Smooth muscle cell (in vitro differentiated cells): ENCODE results near the gene DLK1. TPM values are rescaled to one million over a fixed set of nuclear protein-coding genes. Genes with fewer than 3 reads are reported as not detected.

ENCODE experiments used
- DNase-seq: peaks from one replicate; lab custom pipeline; 2025; ENCODE audit not compliant: unreplicated experiment; lab: John Stamatoyannopoulos, UW
- H2AFZ ChIP-seq: fragments of 200-600 bp; sonication (generic); 2 replicates; pipeline ENCODE4 v1.6.0; 2016; ENCODE audit warnings: antibody characterized with exemption, low read depth, mild to moderate bottlenecking
- H3F3A ChIP-seq: fragments of 200-600 bp; sonication (generic); 2 replicates; pipeline ENCODE4 v1.6.0; 2017; ENCODE audit warnings: antibody characterized with exemption, low read depth
- H3K27ac ChIP-seq: fragments of 200-600 bp; sonication (generic); 2 replicates; pipeline ENCODE4 v1.5.1; 2016; ENCODE audit warnings: low read depth, mild to moderate bottlenecking
- H3K27me3 ChIP-seq: fragments of 200-600 bp; sonication (generic); 2 replicates; pipeline ENCODE4 v1.6.1; 2016; ENCODE audit warnings: low read depth, mild to moderate bottlenecking
- H3K36me3 ChIP-seq: fragments of 200-600 bp; sonication (generic); 2 replicates; pipeline ENCODE4 v1.5.1; 2016; ENCODE audit warnings: low read depth
- H3K4me1 ChIP-seq: fragments of 200-600 bp; sonication (generic); 2 replicates; pipeline ENCODE4 v1.5.1; 2016; ENCODE audit warnings: low read depth
- H3K4me2 ChIP-seq: fragments of 200-600 bp; sonication (generic); 2 replicates; pipeline ENCODE4 v1.6.0; 2016; ENCODE audit warnings: mild to moderate bottlenecking
- H3K4me3 ChIP-seq: fragments of 200-600 bp; sonication (generic); 2 replicates; pipeline ENCODE4 v1.5.1; 2016; ENCODE audit warnings: mild to moderate bottlenecking
- H3K79me2 ChIP-seq: fragments of 200-600 bp; sonication (generic); 2 replicates; pipeline ENCODE4 v1.6.0; 2016; ENCODE audit warnings: low read depth, mild to moderate bottlenecking
- H3K9ac ChIP-seq: fragments of 200-600 bp; sonication (generic); 2 replicates; pipeline ENCODE4 v1.6.0; 2016; ENCODE audit warnings: low read depth
- H3K9me3 ChIP-seq: fragments of 200-600 bp; sonication (generic); replicated peaks from 2 replicates; pipeline ENCODE4 v1.5.1; 2016; ENCODE audit warnings: low read depth
- H4K20me1 ChIP-seq: fragments of 200-600 bp; sonication (generic); 2 replicates; pipeline ENCODE4 v1.6.0; 2016; ENCODE audit warnings: low read depth
- WGBS: methylation state at CpG from one replicate; pipeline ENCODE4 v1.1.7; 2016; ENCODE audit warnings: low lambda C conversion rate; 5-methylcytosine and 5-hydroxymethylcytosine counted together
- polyA plus RNA-seq: library from polyadenylated mRNA; unstranded; fragments of >200 nt; fragmentation: Nextera tagmentation; extraction: Ambion mirVana; gene quantifications from 2 replicates; pipeline ENCODE4 v1.2.1, GENCODE V29; 2016
- total RNA-seq: library from RNA; depleted of rRNA; stranded (reverse); fragments of >200 nt; gene quantifications from 2 replicates; pipeline ENCODE4 v1.2.3, GENCODE V29; 2014
- TF ChIP-seq, protein P1 (sequence below): fragments of 200-600 bp; sonication (generic); IDR thresholded peaks from 2 replicates; pipeline ENCODE4 v1.5.1; 2017; ENCODE audit warnings: borderline replicate concordance, mild to moderate bottlenecking, antibody characterized with exemption; ENCODE audit not compliant: insufficient read depth, poor library complexity, severe bottlenecking

The DLK1 gene
- total and polyA plus RNA-seq, 2 experiments from 2014 or later = 3,515 to 15,731 TPM

DNA sequence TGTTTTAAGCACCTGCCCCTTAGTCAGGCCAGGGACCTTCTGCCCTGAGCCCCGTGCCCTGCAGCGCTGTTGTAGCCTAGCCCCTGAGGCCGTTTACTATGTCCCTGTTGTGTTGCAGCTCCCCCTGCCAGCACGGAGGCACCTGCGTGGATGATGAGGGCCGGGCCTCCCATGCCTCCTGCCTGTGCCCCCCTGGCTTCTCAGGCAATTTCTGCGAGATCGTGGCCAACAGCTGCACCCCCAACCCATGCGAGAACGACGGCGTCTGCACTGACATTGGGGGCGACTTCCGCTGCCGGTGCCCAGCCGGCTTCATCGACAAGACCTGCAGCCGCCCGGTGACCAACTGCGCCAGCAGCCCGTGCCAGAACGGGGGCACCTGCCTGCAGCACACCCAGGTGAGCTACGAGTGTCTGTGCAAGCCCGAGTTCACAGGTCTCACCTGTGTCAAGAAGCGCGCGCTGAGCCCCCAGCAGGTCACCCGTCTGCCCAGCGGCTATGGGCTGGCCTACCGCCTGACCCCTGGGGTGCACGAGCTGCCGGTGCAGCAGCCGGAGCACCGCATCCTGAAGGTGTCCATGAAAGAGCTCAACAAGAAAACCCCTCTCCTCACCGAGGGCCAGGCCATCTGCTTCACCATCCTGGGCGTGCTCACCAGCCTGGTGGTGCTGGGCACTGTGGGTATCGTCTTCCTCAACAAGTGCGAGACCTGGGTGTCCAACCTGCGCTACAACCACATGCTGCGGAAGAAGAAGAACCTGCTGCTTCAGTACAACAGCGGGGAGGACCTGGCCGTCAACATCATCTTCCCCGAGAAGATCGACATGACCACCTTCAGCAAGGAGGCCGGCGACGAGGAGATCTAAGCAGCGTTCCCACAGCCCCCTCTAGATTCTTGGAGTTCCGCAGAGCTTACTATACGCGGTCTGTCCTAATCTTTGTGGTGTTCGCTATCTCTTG, 7.6 kb downstream of the DLK1 start:
- Histone ChIP-seq H3K9me3 (no peaks in the 10 kb centered on the region), H4K20me1 (peaks cover 13% of the 10 kb centered on the region), H3K4me1 (peaks cover 15% of the 10 kb centered on the region), H3K27ac (no peak overlapping the region), H3K9ac (no peak overlapping the region), H3K79me2 (peaks cover 11% of the 10 kb centered on the region), H3F3A (peaks cover 29% of the 10 kb centered on the region), H3K4me2 (no peak overlapping the region), H2AFZ (no peak overlapping the region), H3K36me3 (no peaks in the 10 kb centered on the region), H3K27me3 (no peaks in the 10 kb centered on the region), H3K4me3 (no peak overlapping the region)
- TF ChIP-seq, protein P1, sequence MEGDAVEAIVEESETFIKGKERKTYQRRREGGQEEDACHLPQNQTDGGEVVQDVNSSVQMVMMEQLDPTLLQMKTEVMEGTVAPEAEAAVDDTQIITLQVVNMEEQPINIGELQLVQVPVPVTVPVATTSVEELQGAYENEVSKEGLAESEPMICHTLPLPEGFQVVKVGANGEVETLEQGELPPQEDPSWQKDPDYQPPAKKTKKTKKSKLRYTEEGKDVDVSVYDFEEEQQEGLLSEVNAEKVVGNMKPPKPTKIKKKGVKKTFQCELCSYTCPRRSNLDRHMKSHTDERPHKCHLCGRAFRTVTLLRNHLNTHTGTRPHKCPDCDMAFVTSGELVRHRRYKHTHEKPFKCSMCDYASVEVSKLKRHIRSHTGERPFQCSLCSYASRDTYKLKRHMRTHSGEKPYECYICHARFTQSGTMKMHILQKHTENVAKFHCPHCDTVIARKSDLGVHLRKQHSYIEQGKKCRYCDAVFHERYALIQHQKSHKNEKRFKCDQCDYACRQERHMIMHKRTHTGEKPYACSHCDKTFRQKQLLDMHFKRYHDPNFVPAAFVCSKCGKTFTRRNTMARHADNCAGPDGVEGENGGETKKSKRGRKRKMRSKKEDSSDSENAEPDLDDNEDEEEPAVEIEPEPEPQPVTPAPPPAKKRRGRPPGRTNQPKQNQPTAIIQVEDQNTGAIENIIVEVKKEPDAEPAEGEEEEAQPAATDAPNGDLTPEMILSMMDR = no peak
- no peak for DNase-seq
- 84% methylated on average over 49 of the region's 52 CpGs for WGBS

DNA sequence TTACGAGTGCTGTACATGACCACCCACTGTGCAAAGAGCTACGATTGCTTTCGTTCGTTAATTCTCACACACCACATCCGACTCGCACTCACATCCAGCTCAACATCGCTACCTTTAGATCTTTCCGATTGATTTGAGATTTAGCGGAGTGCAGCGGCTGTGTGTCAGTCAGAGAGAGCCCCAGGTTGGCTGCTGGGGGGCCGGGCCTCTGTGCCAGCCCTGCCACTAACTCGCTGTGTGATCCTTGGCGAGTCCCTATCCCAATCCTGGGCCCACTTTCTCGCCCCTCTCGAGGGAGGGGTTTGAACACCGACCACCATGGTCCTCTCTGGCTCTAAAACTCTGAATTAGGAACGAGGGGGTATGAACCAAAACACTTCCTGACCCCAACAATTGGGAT, 8.6 kb downstream of the DLK1 start:
- Histone ChIP-seq H3K4me3 (no peak overlapping the region), H3K4me2 (no peak overlapping the region), H3F3A (peaks cover 27% of the 10 kb centered on the region), H3K27ac (no peak overlapping the region), H3K9ac (no peak overlapping the region), H3K79me2 (peaks cover 4% of the 10 kb centered on the region), H3K4me1 (peaks cover 7% of the 10 kb centered on the region), H4K20me1 (peaks cover 6% of the 10 kb centered on the region), H3K9me3 (no peaks in the 10 kb centered on the region), H3K36me3 (no peaks in the 10 kb centered on the region), H2AFZ (no peak overlapping the region), H3K27me3 (no peaks in the 10 kb centered on the region)
- TF ChIP-seq, protein P1 = no peak
- 93% methylated on average over 17 of the region's 17 CpGs for WGBS
- no peak for DNase-seq

DNA sequence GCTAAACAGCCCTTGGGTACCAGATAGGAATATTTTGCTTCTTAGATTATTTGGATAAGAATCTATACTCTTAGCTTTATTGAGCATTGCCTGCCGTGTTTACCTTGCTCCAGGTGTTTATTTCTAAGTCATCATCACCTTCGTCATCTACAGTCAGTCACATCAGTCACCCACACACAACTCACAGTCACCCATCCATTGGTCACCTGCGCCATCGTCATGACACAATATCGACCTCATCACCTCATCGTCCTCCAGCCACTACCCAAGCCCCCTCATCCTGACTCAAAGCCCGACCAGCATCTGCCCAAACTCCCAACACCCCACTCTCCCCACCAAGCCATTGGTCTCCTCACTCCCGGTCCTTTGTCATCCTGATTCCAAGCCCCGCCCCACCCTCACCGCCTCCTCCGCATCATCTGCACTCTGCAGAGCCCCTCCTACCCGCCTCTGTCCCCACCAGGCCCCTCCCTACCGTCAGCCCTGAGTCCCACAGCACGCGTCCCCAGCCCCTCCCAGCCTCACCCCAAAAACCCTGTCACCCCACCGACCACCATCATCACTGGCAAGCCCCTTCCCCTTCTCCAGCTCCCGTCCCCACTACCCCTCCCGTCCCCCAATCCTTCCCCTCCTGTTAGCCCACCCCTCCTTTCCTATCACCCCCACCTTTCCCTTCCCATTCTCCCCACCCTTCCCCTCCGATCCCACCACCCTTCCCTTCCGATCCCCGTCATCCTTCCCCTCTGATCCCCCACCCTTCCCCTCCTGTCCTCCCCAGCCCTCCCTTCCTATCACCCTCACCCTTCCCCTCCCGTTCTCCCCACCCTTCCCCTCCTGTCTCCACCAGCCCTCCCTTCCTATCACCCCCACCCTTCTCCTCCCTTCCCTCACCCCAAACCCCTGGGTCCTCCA, 9.8 kb downstream of the DLK1 start:
- no peak overlapping the region for H3K4me2 ChIP-seq
- no peak overlapping the region for H3K4me3 ChIP-seq
- H3K79me2 ChIP-seq = no peaks in the 10 kb centered on the region
- no peak overlapping the region for H2AFZ ChIP-seq
- H3K36me3 ChIP-seq = no peaks in the 10 kb centered on the region
- H3K4me1 ChIP-seq = no peaks in the 10 kb centered on the region
- H3K9ac ChIP-seq = no peak overlapping the region
- peaks cover 18% of the 10 kb centered on the region for H3F3A ChIP-seq
- WGBS = 57% methylated on average over 7 of the region's 22 CpGs
- H3K9me3 ChIP-seq = no peaks in the 10 kb centered on the region
- TF ChIP-seq, protein P1 = no peak
- no peaks in the 10 kb centered on the region for H4K20me1 ChIP-seq
- no peak for DNase-seq
- no peaks in the 10 kb centered on the region for H3K27me3 ChIP-seq
- H3K27ac ChIP-seq = peak overlapping the region; percentile 17
